UCSD-AML1 (cell line): Measurements from ENCODE around the gene SSH2.

ENCODE experiments used
- DNase-seq: peaks from one replicate; lab custom pipeline; 2025; ENCODE audit not compliant: unreplicated experiment; lab: John Stamatoyannopoulos, UW

SSH2 gene

DNA sequence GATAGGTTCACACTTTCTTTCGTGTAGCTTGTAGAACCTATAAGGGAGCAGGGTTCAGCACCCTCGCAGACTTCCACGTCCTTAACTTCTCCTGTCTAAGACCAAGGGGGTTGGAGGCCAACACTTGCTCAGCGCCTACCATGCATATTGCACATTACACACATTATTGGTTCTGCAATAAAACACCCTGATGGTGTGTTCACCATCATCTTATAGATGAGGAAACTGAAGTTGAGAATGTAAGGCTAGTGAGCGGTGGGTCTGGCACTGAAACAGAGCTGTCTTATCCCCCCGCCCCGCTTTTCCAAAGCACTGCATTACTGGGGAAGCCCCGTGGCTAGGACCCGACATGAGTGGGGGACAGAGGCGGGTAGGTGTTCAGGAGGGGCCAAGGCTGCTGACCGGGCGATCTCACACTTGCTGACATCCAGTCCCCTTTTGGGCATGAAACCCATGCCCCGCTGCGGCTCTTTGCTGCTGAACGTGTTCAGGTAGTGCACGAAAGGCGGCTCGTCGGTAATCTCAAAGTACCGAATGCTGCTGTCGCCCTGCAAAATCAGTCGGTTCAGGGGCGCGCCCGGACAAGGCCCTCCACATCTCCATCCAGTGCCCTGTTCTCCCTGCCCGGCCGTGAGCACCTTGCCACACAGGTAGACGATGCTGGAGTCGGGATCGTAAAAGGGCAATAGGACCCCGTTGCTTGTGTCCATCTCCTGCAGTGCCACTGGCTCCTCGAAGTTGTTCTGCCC lies 313.6 kb downstream of the SSH2 start:
- DNase-seq = no peak

- DNase-seq = peak; percentile 92
Measured at GRCh38 chr17:29615492-29616299, 314.3 kb downstream of the SSH2 start.

- peak; percentile 74 for DNase-seq
Measured at GRCh38 chr17:29615048-29615385, 315.0 kb downstream of the SSH2 start.

DNA sequence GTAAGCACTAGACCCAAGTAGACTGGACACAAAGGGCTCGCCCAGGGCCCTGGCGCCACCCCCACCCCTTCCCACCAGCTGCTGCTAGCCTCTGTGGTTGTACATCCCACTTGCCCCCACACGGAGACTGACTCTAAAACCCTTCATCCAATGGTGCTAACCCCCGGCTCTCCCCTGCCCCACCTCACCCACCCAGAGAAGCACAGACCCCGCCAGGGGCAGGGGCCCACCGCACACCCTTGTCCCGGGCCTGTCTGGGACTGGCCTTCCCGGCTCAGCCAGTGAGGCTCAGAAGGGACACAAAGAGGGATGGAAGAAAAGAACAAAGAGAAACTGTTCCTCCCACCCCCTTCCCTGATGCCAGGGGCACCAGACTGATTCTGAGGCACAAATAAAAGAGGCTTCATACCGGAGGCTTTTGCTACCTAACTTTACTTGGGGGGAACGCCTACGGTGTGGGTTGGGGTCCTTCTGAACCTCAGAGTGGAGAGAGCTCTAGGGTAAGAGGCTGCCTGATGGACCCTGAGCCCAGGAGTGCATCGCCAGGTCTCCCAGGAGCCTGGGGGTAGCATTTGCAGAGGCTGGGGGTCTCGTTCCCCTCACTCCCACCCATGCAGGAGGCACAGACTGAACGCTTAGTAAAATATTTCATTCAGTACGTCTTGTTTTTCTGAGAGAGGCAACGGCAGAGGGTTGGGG lies 315.5 kb downstream of the SSH2 start:
- no peak for DNase-seq

- no peak for DNase-seq
Measured at GRCh38 chr17:29613856-29614255, 316.2 kb downstream of the SSH2 start.

GRCh38 chr17:29613352-29613837 lies 316.6 kb downstream of the SSH2 start:
- peak; percentile 89 for DNase-seq

- DNase-seq = no peak
Measured at GRCh38 chr17:29612404-29613280, 317.4 kb downstream of the SSH2 start.

- DNase-seq = no peak
Measured at GRCh38 chr17:29612094-29612403, 318.0 kb downstream of the SSH2 start.

- DNase-seq = no peak
Measured at GRCh38 chr17:29611351-29612093, 318.5 kb downstream of the SSH2 start.

- DNase-seq = no peak
Measured at GRCh38 chr17:29610395-29610794, 319.6 kb downstream of the SSH2 start.

- DNase-seq = no peak
Measured at GRCh38 chr17:29608986-29609385, 321.0 kb downstream of the SSH2 start.

DNA sequence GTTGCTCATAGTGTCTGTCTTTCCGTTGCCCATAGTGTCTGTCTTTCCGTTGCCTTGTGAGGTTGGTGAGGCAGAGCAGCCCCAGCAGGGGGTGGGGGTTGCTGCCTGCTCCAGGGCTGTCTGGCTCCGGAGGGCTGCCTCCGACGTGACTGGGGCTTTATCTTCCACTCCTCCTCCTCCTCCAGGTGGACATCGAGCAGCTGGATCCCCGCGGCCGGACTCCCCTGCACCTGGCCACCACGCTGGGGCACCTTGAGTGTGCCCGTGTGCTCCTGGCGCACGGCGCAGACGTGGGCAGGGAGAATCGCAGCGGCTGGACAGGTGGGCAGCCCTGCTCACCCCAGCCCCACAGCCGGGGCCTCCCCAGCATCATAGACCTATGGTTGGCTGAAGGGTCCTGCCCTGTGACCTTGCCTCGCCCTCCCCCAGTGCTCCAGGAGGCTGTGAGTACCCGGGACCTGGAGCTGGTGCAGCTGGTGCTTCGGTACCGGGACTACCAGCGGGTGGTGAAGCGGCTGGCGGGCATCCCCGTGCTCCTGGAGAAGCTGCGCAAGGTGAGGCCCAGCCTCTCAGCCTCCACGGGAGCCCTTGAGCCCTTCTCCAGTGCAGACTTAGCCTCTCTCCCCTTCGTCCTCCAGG lies 322.4 kb downstream of the SSH2 start:
- DNase-seq = no peak

GRCh38 chr17:29603109-29603674 lies 326.8 kb downstream of the SSH2 start:
- no peak for DNase-seq

DNA sequence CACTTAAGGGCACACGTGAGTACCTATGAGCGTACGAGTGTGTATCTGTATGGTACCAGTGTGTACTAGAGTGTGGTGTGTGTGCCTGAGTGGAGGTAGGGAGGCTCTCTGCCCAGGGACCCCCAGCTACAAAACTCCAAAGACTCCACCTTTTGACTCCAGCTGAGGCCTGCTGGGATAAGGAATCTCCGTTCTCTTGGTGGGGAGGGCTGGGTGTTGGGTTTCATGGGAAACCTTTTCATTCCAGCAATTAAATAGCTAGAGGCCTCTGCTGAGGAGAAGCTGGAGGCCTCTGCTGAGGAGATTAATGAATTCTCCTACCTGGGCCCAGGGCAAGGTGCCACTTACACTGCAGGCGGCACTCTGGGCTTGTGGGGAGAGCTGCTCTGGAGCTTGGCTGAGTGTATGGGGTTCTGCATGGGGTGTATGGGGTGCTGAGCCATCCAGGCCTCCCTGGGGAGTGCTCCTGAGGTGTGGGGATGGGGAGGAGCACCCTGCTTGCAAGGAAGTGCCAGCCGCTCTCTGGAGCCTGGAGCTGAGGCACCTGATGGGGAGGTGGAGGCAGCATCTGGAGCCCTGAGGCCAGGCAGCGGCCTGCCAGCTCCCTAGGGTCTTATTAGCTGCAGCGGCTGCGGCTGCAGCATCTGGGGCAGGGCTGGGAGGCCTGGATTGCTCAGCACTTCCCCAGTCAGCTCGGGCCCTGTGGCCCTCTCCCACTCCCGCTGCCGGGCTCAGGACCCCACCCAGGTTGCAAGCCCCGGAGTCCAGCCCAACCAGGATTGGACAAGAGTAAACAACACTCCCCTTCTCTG lies 332.5 kb downstream of the SSH2 start:
- DNase-seq = no peak

GRCh38 chr17:29596811-29597210 lies 333.2 kb downstream of the SSH2 start:
- no peak for DNase-seq

- no peak for DNase-seq
Measured at GRCh38 chr17:29595943-29596774, 333.9 kb downstream of the SSH2 start.

DNA sequence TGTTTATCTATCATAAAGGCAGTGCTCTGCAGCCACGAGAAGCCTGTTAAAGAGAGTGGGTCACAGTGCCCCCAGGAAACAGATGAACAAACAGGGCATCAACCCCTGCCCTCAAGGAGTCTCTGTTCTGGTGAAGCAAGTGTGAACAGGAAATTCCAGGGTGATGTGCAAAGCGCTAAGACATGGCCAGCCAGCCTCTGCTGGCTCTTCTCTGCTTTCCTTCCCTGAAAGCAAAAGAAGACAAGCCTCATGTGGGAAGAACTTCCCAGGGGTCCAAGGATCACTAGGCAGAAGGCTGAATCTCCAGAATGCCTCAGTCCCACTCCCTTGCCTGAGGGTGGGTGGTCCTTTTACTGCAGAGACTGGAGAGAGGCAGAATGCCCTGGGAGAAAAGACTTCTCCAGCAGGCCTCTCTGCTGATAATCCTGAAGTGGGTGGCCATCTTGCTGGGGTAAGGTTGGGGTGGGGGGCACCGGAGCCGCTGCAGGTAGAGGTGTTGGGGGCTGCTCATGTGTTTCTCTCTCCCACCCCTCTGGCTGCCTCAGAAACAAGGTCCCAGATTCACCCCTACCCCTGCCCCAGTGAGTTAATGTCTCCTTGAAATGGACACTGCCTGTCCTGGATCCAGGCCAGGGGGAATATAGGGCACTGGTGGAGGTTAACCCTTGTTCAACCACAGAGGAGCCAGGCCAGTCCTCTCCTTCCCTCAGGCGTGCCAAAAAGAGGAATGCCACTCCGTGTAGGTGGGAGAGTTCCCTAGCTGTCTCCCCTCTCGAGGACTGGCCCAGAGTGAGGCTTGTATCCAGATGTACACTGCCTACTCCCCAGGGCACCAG lies 334.7 kb downstream of the SSH2 start:
- no peak for DNase-seq
